HepG2 (cell line): ENCODE measurements around the gene NAB2. TPM values are rescaled to one million over a fixed set of nuclear protein-coding genes. Genes with fewer than 3 reads are reported as not detected.

Experiments
- KLF13 ChIP-seq: sonication (generic); formaldehyde crosslinking; IDR thresholded peaks from 2 replicates; pipeline ENCODE4 v1.4.0; 2020; ENCODE audit warnings: mild to moderate bottlenecking, missing genetic modification reagents
- LCORL ChIP-seq, 2 experiments: fragments of 450-650 bp in 1 of 2; sonication (generic) in 1 of 2; formaldehyde crosslinking in 1 of 2; IDR thresholded peaks; 2 replicates each; pipeline versions ENCODE4 v1.5.0 to v1.6.1; 2017 to 2020; ENCODE audit warnings: antibody characterized with exemption in 1 of 2, missing genetic modification reagents in 1 of 2
- MLX ChIP-seq: IDR thresholded peaks from 2 replicates; pipeline ENCODE4 v1.6.1; 2016
- NFIB ChIP-seq: sonication (generic); formaldehyde crosslinking; IDR thresholded peaks from 2 replicates; pipeline ENCODE4 v1.9.0; 2021; ENCODE audit warnings: missing genetic modification reagents, mild to moderate bottlenecking, borderline replicate concordance
- SAFB2 ChIP-seq: sonication (generic); formaldehyde crosslinking; IDR thresholded peaks from 2 replicates; pipeline ENCODE4 v1.5.1; 2020; ENCODE audit warnings: missing genetic modification reagents, low read depth, mild to moderate bottlenecking, borderline replicate concordance
- ZBTB21 ChIP-seq: sonication (generic); formaldehyde crosslinking; IDR thresholded peaks from 2 replicates; pipeline ENCODE4 v1.4.0; 2020; ENCODE audit warnings: missing genetic modification reagents
- ZBTB39 ChIP-seq: sonication (generic); formaldehyde crosslinking; IDR thresholded peaks from 2 replicates; pipeline ENCODE4 v1.5.0; 2020; ENCODE audit warnings: missing genetic modification reagents
- ZFP36L1 ChIP-seq: sonication (generic); formaldehyde crosslinking; IDR thresholded peaks from 2 replicates; pipeline ENCODE4 v1.8.0; 2022; ENCODE audit warnings: mild to moderate bottlenecking, missing genetic modification reagents, moderate library complexity
- ZNF710 ChIP-seq: sonication (generic); formaldehyde crosslinking; IDR thresholded peaks from 2 replicates; pipeline ENCODE4 v1.5.0; 2020; ENCODE audit warnings: mild to moderate bottlenecking, missing genetic modification reagents, borderline replicate concordance
- polyA plus RNA-seq, 8 experiments: library from polyadenylated mRNA; depleted of rRNA in 3 of 8; stranded (reverse) in 7 of 8; unstranded in 1 of 8; fragments of >200 nt; fragmentation: Illumina TruSeq in 4 of 8; extraction: Trizol in 4 of 8; gene quantifications; 2 replicates each; pipeline versions ENCODE4 v1.2.1 to v1.2.3, GENCODE V29; 2011 to 2016; ENCODE audit warnings: low read depth in 4 of 8, missing spikeins in 1 of 8, mixed read lengths in 1 of 8; ENCODE audit not compliant: insufficient read depth in 1 of 8
- total RNA-seq, 5 experiments: library from RNA; depleted of rRNA; stranded (reverse); fragments of >200 nt; fragmentation: Illumina TruSeq; extraction: Trizol; gene quantifications; 2 replicates each; pipeline ENCODE4 v1.2.3, GENCODE V29; 2016; ENCODE audit warnings: low read depth in 1 of 5
- TF ChIP-seq, protein P1 (sequence below): sonication (generic); formaldehyde crosslinking; IDR thresholded peaks from 2 replicates; pipeline ENCODE4 v1.5.0; 2020; ENCODE audit warnings: mild to moderate bottlenecking, missing genetic modification reagents, borderline replicate concordance
- TF ChIP-seq, protein P2 (sequence below): sonication (generic); formaldehyde crosslinking; IDR thresholded peaks from 2 replicates; pipeline ENCODE4 v1.9.0; 2021; ENCODE audit warnings: missing genetic modification reagents, mild to moderate bottlenecking, borderline replicate concordance
- TF ChIP-seq, protein P3 (sequence below): sonication (generic); formaldehyde crosslinking; IDR thresholded peaks from 2 replicates; pipeline ENCODE4 v1.4.0; 2020; ENCODE audit warnings: mild to moderate bottlenecking, missing genetic modification reagents

Gene NAB2
- total and polyA plus RNA-seq, 2 of the 13 experiments (the other 11 are each of a cell fraction or from before 2014, with no cell fraction given): 11.7 to 12.9 TPM

DNA sequence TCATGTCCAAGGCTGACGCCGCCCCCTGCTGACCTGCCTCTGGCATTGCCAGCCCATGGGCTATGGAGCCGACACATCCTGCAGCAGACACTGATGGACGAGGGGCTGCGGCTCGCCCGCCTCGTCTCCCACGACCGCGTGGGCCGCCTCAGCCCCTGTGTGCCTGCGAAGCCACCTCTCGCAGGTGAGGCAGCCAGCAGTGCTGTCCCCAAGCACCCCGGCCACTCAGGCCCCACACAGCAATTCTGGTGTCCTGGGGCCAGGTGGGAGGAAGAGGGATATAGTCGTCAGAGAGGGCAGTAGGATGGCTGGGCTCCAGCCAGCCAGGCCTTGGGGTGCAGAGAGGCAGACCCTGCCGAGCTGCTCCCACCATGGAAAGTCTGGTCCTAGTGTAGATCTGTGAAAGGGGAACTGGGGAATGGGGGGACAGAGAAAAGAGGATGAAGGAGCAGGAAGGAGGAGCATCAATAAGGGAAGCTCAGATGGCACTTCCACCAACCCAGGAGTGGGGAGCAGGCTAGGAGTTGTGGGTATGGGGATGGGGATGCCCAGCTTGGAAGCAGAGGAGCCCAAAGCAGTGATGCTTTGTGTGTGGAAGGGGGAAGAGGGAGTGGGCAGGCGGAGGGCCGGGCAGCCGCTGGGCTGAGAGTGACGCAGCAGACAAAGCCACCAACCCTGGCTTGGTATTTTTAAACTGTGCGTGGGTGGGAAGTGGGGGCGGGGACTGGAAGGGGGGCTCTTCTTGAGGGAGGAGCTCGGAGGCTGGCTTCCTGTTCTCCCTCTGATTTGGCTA is 4.7 kb downstream of the NAB2 start (continued):
- TF ChIP-seq, protein P1, sequence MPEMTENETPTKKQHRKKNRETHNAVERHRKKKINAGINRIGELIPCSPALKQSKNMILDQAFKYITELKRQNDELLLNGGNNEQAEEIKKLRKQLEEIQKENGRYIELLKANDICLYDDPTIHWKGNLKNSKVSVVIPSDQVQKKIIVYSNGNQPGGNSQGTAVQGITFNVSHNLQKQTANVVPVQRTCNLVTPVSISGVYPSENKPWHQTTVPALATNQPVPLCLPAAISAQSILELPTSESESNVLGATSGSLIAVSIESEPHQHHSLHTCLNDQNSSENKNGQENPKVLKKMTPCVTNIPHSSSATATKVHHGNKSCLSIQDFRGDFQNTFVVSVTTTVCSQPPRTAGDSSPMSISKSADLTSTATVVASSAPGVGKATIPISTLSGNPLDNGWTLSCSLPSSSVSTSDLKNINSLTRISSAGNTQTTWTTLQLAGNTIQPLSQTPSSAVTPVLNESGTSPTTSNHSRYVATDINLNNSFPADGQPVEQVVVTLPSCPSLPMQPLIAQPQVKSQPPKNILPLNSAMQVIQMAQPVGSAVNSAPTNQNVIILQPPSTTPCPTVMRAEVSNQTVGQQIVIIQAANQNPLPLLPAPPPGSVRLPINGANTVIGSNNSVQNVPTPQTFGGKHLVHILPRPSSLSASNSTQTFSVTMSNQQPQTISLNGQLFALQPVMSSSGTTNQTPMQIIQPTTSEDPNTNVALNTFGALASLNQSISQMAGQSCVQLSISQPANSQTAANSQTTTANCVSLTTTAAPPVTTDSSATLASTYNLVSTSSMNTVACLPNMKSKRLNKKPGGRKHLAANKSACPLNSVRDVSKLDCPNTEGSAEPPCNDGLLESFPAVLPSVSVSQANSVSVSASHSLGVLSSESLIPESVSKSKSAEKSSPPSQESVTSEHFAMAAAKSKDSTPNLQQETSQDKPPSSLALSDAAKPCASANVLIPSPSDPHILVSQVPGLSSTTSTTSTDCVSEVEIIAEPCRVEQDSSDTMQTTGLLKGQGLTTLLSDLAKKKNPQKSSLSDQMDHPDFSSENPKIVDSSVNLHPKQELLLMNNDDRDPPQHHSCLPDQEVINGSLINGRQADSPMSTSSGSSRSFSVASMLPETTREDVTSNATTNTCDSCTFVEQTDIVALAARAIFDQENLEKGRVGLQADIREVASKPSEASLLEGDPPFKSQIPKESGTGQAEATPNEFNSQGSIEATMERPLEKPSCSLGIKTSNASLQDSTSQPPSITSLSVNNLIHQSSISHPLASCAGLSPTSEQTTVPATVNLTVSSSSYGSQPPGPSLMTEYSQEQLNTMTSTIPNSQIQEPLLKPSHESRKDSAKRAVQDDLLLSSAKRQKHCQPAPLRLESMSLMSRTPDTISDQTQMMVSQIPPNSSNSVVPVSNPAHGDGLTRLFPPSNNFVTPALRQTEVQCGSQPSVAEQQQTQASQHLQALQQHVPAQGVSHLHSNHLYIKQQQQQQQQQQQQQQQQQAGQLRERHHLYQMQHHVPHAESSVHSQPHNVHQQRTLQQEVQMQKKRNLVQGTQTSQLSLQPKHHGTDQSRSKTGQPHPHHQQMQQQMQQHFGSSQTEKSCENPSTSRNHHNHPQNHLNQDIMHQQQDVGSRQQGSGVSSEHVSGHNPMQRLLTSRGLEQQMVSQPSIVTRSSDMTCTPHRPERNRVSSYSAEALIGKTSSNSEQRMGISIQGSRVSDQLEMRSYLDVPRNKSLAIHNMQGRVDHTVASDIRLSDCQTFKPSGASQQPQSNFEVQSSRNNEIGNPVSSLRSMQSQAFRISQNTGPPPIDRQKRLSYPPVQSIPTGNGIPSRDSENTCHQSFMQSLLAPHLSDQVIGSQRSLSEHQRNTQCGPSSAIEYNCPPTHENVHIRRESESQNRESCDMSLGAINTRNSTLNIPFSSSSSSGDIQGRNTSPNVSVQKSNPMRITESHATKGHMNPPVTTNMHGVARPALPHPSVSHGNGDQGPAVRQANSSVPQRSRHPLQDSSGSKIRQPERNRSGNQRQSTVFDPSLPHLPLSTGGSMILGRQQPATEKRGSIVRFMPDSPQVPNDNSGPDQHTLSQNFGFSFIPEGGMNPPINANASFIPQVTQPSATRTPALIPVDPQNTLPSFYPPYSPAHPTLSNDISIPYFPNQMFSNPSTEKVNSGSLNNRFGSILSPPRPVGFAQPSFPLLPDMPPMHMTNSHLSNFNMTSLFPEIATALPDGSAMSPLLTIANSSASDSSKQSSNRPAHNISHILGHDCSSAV (CRISPR knock-in tag): no peak
- no peak for TF ChIP-seq ZBTB39 (CRISPR knock-in tag)
- TF ChIP-seq LCORL (IDR thresholded peaks at IDR 0.05): no peak
- no peak for TF ChIP-seq LCORL (CRISPR knock-in tag; IDR thresholded peaks at IDR 0.05)
- no peak for TF ChIP-seq ZNF710 (CRISPR knock-in tag)
- no peak for TF ChIP-seq KLF13 (CRISPR knock-in tag)
- no peak for TF ChIP-seq ZFP36L1
- no peak for TF ChIP-seq MLX (CRISPR knock-in tag)
- TF ChIP-seq, protein P2, sequence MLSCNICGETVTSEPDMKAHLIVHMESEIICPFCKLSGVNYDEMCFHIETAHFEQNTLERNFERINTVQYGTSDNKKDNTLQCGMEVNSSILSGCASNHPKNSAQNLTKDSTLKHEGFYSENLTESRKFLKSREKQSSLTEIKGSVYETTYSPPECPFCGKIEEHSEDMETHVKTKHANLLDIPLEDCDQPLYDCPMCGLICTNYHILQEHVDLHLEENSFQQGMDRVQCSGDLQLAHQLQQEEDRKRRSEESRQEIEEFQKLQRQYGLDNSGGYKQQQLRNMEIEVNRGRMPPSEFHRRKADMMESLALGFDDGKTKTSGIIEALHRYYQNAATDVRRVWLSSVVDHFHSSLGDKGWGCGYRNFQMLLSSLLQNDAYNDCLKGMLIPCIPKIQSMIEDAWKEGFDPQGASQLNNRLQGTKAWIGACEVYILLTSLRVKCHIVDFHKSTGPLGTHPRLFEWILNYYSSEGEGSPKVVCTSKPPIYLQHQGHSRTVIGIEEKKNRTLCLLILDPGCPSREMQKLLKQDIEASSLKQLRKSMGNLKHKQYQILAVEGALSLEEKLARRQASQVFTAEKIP (CRISPR knock-in tag): no peak
- no peak for TF ChIP-seq SAFB2 (CRISPR knock-in tag)
- TF ChIP-seq NFIB: no peak
- no peak for TF ChIP-seq ZBTB21 (CRISPR knock-in tag)
- TF ChIP-seq, protein P3, sequence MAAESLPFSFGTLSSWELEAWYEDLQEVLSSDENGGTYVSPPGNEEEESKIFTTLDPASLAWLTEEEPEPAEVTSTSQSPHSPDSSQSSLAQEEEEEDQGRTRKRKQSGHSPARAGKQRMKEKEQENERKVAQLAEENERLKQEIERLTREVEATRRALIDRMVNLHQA (CRISPR knock-in tag): no peak
